Measurements from ENCODE around the gene MT1M. TPM values are rescaled to one million over a fixed set of nuclear protein-coding genes. Genes with fewer than 3 reads are reported as not detected.
A peak's percentile ranks its signal among the peaks of the same experiment; 100 is the strongest.

Gene MT1M
- total and polyA plus RNA-seq, 2 of the 8 experiments (the other 6 are each of a cell fraction or from before 2014, with no cell fraction given) = 2.1 TPM; not detected in 1

DNA sequence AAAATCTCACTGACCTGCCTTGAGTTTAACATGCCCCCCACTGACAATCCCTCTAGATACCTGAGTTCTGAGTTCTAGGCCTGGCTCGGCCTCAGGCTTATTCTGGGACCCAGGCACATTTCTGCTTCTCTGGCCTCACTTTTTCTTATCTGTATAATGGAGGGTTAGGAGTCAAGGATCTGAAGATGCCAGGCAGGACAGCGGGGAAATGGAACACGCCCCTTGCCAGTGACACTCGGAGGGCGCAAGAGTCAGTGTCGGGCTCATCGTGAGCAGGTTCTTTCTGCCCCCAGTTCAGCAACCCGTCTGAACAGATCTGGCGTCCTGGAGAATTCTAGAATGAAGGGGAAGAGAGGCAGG is 43.7 kb upstream of the MT1M start:
- Histone ChIP-seq H2BK20ac (ENCODE audit: low read length) (no peak overlapping the region), H4K91ac (replicated peaks; ENCODE audit: insufficient read length, low read length) (no peak overlapping the region), H3K23me2 (ENCODE audit: low read depth, low read length) (peaks cover 8% of the 10 kb centered on the region; the same call in 1 of the 2 replicates), H3K23ac (ENCODE audit: insufficient read length) (no peak overlapping the region), H4K8ac (ENCODE audit: extremely low read depth, insufficient read depth, low read length) (no peak overlapping the region), H2BK5ac (ENCODE audit: low read depth, low read length) (no peak overlapping the region), H3K9me3 (ENCODE audit: insufficient read depth in 2 of 2, low read depth in 1 of 2, low read length in 1 of 2) (no peaks in the 10 kb centered on the region), H3K4ac (replicated peaks; ENCODE audit: insufficient read length, low read depth, low read length) (no peak overlapping the region), H2BK12ac (ENCODE audit: low read depth, low read length) (no peak overlapping the region), H2BK15ac (ENCODE audit: low read length) (no peak overlapping the region), H2AK5ac (ENCODE audit: low read depth, low read length) (no peak overlapping the region), H3K9ac (replicated peaks in 1 of 4; ENCODE audit: extremely low read depth in 1 of 4, low read depth in 3 of 4, low read length in 3 of 4) (no peak overlapping the region; a peak in 1 of 7 replicates), H3K79me2 (ENCODE audit: control insufficient read depth in 1 of 2, insufficient read depth in 2 of 2, low read length in 2 of 2) (no peaks in the 10 kb centered on the region), H2BK120ac (replicated peaks; ENCODE audit: low read depth, low read length) (no peak overlapping the region), H3K4me3 (ENCODE audit: extremely low read depth in 1 of 4, insufficient read depth in 2 of 4, low read depth in 3 of 4, low read length in 4 of 4) (peak overlapping the region; percentile 28 to 65 (median 34)), H2AFZ (ENCODE audit: low read length) (no peak overlapping the region), H3K79me1 (ENCODE audit: low read depth, low read length) (no peaks in the 10 kb centered on the region), H3K4me1 (replicated peaks in 1 of 4; ENCODE audit: control insufficient read depth in 3 of 4, insufficient read depth in 4 of 4, low read length in 3 of 4) (peaks cover 0 to 13% (median 4%) of the 10 kb centered on the region in 4 experiments; a peak in 5 of 7 replicates), H3K36me3 (ENCODE audit: control insufficient read depth in 2 of 4, insufficient read depth in 4 of 4, low read length in 3 of 4) (no peaks in the 10 kb centered on the region), H3K18ac (ENCODE audit: extremely low read depth, low read length) (0 out of 2 replicates have a peak overlapping the region, but pooled peaks have one; percentile 32), H4K20me1 (replicated peaks in 1 of 2; ENCODE audit: control insufficient read depth in 1 of 2, insufficient read depth in 2 of 2, low read length in 2 of 2) (peaks cover 2 to 4% of the 10 kb centered on the region in 2 experiments), H3K14ac (ENCODE audit: insufficient read length) (no peak overlapping the region), H3K27ac (ENCODE audit: low read depth, low read length) (no peak overlapping the region), H3K4me2 (ENCODE audit: insufficient read depth in 1 of 2, low read depth in 2 of 2, low read length in 2 of 2) (peak overlapping the region; percentile 88 to 92), H3K56ac (replicated peaks; ENCODE audit: insufficient read length, low read depth, low read length) (no peak overlapping the region), H3K27me3 (replicated peaks in 1 of 4; ENCODE audit: control insufficient read depth in 3 of 4, extremely low read depth in 1 of 4, insufficient read depth in 3 of 4, low read length in 3 of 4) (peaks cover 20 to 52% (median 43%) of the 10 kb centered on the region in 4 experiments), H4K5ac (ENCODE audit: insufficient read length, low read depth, low read length) (no peak overlapping the region)
- ChIA-PET POLR2A (ENCODE audit: partially characterized antibody) (interaction anchor here (0.6 kb wide), 1 partner anchor 48 kb away, joined by 4 read pairs; no protein-coding TSS in a partner anchor), CTCF (ENCODE audit: partially characterized antibody) (interaction anchor here (0.8 to 2.0 kb wide), 5 partner anchors 12 to 64 kb away, joined by 3 to 11 read pairs (median 3); no protein-coding TSS in a partner anchor)
- DNase-seq (ENCODE audit: low read depth in 1 of 2, low spot score in 2 of 2) (no peak), FAIRE-seq (no peak)
- 59% methylated on average over 9 of the region's 9 CpGs; no CpG with 5 or more reads in 1 of the 2 experiments for WGBS, 2 experiments (ENCODE audit: extremely low coverage in 1 of 2, insufficient coverage in 1 of 2, insufficient read length in 1 of 2, insufficient replicate concordance in 2 of 2, low coverage in 1 of 2, low lambda C conversion rate in 2 of 2, missing lambda C conversion rate in 1 of 2)
- TF ChIP-seq, protein P1, sequence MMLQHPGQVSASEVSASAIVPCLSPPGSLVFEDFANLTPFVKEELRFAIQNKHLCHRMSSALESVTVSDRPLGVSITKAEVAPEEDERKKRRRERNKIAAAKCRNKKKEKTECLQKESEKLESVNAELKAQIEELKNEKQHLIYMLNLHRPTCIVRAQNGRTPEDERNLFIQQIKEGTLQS (IDR thresholded peaks at IDR 0.05; ENCODE audit: insufficient read depth, low read depth, low read length) = no peak
- TF ChIP-seq JUND (IDR thresholded peaks at IDR 0.05; ENCODE audit: low read length) (no peak), CTBP2 (IDR thresholded peaks at IDR 0.05; ENCODE audit: borderline replicate concordance, insufficient read depth, insufficient read length, low read length) (no peak), MAFK (IDR thresholded peaks at IDR 0.05; ENCODE audit: low read depth, low read length) (no peak), CREB1 (IDR thresholded peaks at IDR 0.05) (no peak), SIX5 (IDR thresholded peaks at IDR 0.05; ENCODE audit: low read depth, low read length) (no peak), ZNF274 (IDR thresholded peaks at IDR 0.05; ENCODE audit: borderline replicate concordance, extremely low read depth, low read length) (no peak), CHD1 (IDR thresholded peaks at IDR 0.05; ENCODE audit: low read depth, low read length) (no peak), EGR1 (IDR thresholded peaks at IDR 0.05; ENCODE audit: borderline replicate concordance, low read depth, low read length) (no peak), RNF2 (IDR thresholded peaks at IDR 0.05; ENCODE audit: borderline replicate concordance, low read depth, low read length, missing control alignments, poor library complexity, severe bottlenecking) (no peak), E2F6 (IDR thresholded peaks at IDR 0.05) (no peak), TAF1 (IDR thresholded peaks at IDR 0.05; ENCODE audit: low read depth, low read length) (no peak), YY1 (IDR thresholded peaks at IDR 0.05; ENCODE audit: low read depth, low read length) (no peak)

Measured in H1 (cell line).